EL (cell line): Measurements from ENCODE around the gene SORT1.
A peak's percentile ranks its signal among the peaks of the same experiment; 100 is the strongest.
"Not testable (repeated sequence)": the region's sequence is repeated elsewhere in the genome, so short reads cannot be mapped to it uniquely, and the experiment has no call there.

Experiments used
- DNase-seq: peaks from one replicate; pipeline ENCODE4 v3.0.0-alpha.2; 2016

The SORT1 gene

DNA sequence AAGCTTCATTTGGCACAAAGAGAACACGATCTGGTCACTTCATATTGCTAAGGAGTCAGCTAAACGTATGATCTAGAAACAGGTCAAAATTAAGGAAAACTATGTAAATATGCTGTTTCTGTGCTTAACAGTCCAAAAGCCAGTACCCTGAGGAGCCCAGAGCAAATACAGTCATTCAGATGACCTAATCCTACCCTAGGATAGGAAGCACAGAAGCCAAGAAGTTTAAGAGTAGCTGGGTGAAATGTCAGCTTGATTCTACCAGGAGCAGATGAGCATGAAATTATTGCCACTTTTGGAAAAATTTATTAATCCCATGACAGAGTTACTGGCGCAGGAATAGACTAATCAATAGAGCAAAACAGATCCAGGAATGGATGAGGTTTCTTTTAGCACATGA lies 18.3 kb downstream of the SORT1 start:
- peak; percentile 34 for DNase-seq

DNA sequence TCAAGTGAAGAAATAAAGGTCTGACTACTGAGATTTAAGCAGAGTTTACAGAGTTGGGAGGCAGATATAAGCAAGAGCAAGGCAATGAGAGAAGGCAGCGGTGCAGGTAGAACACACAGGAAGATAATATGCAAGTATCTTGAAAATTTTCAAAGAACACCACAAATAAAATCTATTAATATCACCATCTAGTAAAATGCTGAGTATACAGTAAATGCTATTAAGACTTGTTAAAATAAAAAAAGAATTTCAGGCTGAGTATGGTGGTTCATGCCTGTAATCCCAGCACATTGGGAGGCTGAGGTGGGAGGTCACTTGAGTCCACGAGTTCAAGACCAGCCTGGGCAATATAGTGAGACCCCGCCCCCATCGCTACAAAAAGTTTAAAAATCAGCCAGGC lies 20.0 kb downstream of the SORT1 start:
- DNase-seq, result no peak

DNA sequence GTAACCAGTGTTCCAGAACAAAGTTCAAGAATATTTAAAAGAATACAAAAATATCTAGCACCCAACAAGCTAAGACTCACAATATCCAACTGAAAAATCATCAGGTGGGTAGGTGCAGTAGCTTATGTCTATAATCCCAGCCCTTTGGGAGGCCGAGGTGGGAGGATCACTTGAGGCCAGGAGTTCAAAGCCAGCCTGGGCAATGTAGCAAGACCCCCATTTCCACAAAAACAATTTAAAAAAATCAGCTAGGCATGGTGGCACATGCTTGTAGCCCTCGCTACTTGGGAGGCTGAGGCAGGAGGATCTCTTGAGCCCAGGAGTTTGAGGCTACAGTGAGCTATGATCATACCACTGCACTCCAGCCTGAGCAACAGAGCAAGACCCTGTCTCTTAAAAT lies 24.0 kb downstream of the SORT1 start:
- not testable (repeated sequence) for DNase-seq

DNA sequence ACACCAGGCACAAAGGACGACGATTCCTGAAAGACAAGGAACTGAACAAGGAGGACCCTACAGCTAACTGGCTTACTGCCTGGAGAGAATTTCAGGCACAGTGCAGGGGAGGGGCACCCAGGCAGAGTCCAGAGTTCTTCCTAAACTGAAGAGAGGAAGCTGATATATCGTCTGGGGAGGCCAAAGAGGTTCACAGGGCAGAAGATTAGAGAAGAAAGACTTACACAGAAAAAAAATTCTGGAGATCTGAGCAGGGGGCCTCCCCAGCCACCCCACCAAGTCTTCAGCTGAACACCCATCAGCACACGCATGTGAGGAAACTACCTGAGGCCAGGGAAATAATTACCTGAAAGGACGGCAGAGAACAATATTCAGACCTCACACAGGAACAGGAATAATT lies 24.6 kb downstream of the SORT1 start:
- no peak for DNase-seq

DNA sequence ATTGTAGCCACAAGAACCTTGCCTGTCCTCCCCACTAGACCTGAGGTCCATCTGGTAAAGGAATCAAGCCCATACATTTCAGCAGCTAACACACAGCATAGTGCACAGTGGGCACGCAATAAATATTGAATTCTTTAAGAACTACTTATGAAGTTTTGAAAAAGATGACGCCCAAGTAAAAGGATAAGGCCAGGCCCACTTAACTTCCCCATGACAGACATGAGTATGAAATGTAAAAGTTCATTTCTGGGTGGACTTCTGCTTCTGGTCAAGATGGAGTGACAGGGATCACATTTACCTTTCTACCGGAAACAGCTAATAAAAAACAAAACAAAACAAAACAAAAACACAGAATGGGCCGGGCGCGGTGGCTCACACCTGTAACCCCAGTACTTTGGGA lies 25.4 kb downstream of the SORT1 start:
- DNase-seq, result no peak

DNA sequence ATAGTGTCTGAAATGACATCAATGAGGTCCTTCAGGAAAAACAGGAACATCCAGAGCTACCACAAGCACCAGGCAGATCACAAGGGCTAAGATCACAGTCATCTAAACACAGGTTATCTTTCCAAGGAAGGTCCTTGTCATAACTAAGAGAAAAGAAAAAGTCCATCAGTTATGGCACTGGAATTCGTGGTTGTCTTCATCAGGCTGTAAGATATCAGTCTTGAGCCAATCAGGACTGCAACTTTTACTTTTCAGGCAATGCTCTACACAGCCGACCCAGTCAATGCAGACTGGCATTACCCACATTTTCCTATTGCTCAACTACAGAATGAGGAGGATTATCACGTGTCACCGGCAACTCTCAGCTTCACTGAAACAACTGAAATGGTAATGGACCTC lies 26.4 kb downstream of the SORT1 start:
- DNase-seq, result peak; percentile 80

DNA sequence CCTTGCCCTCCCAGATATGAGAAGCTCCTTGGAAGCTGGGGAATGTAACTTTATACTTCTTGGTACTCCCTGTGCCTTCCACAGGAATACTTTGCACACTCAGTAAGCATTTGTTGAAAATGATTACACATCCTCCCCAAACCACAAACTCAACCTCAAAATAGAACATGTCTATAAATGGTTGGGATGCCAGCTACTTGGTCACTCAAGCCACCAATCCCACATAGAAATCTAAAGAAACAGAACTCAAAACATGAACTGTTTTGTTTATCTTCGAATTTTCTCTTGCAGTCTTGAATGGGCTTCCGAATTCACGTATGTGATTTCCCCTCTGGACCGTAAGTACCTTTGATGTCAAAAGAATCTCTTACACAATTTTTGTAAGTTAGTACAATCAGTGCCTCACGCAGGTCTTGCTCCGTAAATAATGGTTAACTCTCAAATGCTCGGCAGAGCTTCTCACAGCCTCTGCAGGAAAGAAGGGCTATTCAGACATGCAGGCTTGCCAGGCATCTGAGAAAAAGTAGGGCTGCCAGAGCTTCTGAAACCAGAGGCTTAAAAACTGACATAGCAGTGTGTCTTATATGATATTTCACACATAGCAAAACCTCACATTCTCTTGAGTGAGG lies 26.9 kb downstream of the SORT1 start:
- DNase-seq, result peak; percentile 94

DNA sequence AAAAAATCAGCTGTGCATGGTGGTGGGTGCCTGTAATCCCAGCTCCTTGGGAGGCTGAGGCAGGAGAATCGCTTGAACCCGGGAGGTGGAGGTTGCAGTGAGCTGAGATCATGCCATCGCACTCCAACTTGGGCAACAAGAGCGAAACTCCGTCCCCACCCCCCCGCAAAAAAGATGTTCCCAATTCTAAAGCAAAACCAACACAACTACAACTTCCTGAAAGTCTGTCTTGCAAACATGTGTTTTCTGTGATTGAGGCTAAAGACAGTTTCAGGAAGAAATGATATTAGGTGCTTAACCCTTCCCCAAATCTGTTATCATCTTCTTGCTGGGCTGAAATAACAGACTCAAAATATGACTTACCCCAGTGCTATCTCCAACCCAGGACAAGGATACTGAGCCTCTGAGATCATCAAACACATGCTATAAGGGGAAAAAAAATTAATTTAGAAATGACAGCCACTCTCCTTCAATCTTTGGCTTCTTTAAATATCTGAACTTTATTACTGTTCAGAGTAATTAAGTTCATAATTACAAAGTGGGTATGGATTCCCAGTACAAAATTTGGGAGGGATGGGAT lies 28.5 kb downstream of the SORT1 start:
- peak; percentile 72 for DNase-seq

DNA sequence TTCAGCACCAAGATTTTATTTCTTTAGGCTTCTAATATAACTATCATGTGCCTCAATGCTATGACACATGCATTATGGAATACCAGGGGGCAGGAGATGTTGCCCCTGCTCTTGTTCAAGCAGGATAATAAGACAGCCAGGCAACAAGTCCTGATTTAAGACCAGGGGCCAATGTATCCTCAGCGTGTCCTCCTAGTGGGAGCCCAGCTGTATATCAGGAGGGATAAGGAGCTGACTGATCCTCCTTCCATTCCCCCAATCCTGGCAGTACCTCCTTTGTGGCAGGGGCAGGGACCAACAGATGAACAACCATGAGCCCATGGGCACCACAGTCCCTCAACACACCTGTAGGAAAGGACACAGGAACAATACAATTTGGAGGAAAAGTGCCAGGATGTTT lies 29.3 kb downstream of the SORT1 start:
- no peak for DNase-seq

DNA sequence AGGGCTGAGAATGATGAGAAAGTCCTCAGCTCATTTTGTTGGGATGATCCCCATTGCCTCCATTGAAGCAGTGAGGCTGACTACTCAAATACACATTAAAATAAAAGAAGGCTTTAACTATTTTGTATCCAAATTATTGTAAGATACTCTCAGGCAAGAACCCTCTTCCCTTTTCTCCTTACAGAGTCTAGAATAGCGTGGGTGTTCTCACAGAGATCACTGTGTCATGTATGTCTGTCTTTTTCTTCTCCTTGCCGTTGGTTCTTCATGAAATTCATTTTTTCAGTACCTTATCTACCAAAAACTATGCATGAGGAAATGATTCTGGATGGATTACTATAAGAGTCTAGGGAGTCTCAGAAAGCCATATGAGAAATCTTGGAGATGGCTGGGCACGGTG lies 30.1 kb downstream of the SORT1 start:
- no peak for DNase-seq

DNA sequence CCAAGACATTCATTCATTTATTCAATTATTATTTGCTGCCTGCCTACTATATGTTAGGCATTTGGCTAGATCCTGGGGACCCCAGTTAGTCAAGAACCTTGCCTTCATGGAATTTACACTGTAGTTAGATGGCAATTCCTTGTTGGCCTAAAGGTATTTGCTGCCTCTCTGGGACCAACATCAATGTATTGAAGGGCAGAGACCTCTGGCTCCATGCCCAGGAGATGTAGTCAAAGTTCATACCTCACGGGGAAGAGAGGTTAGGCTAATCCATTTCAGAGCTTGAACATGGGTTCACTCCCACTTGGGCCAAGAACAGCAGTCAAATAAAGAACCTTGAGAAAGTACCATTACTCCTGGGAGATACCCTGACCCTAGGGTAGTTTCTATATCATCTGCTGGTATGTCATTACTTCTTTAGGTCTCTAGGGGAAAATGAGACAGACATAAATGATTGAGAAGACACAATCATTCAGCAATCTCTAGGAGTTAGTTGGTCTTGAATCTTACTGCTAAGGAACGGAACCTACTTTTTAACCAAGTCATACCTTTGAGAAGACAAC lies 32.0 kb downstream of the SORT1 start:
- peak; percentile 30 for DNase-seq

DNA sequence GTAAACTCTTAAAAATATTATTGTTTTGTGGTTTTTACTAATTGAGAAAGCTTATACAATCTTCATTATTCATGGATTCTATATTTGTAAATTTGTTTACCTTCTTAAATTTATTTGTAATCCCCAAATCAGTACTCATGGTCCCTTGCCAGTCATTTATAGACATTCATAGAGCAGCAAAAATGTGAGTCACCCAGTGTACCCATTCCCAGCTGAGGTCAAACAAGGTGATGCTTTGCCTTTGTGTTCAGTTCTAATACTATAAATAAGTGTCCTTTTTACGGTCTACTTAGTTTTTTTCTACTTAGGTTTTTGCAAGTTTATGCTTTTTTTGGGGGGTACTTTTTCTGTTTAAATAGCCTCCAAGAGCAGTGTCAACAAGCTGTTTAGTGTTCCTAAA lies 36.1 kb downstream of the SORT1 start:
- peak; percentile 49 for DNase-seq

DNA sequence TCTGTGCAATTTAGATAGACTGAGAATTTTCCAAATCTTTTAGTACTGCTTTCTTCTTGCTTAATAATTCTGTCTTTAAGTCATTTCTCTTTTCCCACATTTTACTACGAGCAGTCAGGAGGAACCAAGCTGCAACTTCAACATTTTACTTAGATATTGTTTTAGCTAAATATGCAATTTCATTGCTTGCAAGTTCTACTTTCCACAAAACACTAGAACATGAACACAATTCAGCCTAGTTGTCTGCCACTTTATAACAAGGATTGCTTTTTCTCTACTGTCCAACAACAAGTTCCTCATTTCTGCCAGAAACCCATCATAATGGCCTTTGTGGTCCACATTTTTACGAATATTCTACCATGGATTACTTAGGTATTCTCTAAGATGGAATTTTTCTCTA lies 36.6 kb downstream of the SORT1 start:
- no peak for DNase-seq

DNA sequence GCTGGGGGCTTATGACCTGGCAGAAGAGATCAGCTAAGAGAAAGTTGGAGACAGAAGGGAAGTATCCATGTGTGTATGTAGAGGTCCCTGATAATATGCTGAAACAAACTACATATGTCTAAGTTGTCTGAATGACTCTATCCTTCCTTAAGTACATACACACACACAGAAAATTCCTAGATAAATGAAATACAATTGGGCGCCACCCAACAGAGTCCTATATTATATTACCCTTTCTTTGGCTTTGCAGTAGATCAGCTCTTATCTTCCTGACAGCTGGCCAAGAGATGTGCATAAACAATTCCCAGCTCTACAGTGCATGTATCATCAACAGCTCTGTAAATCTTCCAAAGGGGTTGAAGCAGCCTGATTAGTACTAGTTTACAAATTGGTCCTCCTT lies 40.1 kb downstream of the SORT1 start:
- DNase-seq, result no peak

DNA sequence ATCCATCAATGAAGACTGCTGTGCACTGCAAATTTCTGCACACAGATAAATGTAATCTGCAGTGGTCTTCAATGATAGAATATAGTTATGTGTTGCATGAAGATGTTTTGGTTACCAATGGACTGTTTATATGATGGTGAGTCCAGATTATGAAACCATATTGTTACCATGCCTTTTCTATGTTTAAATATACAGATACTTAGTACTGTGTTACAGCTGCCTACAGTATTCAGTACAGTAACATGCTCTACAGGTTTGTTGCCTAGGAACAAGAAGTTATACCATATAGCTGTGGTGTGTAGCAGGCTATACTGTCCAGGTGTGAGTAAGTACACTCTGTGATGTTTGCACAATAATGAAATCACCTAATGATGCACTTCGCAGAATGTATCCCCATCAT lies 40.8 kb downstream of the SORT1 start:
- DNase-seq, result no peak

DNA sequence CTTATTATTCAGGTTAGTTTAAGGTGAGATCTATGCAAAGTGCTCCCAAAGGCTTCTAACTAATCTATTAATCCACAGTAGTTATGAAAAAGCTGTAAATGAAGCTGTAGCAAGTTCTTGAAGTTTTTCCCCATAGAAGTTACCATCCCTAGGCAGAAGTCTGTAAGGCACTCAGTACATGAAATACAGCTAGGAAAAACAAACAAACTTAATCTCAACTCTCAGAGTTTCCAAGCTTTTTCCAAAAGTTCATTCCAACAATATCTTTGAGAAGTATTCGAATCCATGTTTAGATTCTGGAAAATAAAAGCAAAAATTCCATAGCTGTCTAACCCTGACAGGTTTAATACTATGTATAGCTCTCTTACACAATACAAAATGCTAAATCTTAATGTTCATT lies 41.2 kb downstream of the SORT1 start:
- DNase-seq, result no peak

DNA sequence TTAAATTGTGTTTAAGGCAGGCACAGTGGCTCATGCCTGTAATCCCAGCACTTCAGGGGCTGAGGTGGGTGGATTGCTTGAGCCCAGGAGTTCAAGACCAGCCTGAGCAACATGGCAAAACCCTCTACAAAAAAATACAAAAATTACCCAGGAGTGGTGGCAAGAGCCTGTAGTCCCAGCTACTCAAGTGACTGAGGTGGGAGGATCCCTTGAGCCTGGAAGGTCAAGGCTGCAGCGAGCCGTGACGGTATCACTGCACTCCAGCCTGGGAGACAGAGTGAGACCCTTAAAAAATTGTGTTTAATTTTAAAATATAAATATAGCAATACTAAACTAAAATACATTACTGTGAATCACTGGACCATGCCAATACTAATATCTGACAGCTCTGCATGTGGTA lies 42.8 kb downstream of the SORT1 start:
- DNase-seq, result no peak

DNA sequence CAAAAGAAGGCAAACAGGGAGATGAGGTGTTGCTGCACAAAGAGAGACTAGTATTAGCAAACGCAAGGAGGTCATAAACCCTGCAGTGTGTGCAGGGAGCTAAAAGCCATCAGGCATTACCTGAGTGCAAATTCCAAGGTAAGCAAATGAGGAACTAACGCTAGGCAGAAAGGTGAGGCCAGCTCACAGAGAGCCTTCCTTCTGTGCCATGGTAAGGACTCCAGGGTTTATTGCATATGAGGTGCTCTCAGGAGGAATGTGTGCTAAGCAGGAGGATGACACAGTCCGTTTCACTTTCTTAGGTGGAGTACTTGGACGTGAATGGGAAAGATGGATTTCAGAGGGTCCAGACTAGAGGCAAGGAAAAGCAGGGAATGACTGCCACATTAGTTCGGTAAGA lies 46.3 kb downstream of the SORT1 start:
- DNase-seq, result no peak

DNA sequence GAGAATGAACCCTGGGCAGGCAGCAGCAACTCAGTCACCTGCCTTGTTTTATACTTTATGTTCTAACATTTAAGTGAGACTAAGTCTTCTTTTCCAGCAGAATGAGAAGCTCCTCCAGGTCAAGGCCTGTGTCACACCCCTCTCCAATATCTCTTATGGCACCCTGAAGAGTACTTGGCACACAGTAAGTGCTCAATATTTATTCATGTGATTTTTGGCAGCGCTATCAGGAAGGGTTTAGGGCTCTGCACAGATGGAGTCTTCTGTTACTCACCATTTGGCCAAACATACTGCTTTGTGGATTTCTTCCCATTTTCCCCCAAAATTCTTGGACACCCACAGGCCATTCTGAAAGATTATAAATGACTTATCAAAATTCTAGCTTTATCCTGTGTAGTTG lies 47.1 kb downstream of the SORT1 start:
- DNase-seq, result no peak

DNA sequence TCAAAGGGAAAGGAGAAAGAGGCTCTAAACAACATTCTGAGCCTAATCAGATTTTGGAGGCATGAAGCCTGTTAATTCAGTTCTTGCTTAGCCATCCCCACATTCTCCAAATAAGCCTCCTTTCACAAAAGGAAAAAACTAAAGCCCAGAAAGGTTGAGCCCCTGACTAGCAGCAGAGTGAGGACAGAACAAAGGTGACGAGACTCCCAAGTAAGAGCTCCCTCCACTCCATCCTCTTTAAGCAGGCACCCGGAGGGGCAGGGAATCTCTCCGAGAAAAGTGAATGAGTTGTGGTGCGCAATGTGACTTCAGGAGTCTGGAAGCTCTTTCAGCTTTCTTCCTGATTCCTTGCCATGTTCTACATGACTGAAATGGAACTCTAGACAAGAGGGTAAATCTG lies 47.5 kb downstream of the SORT1 start:
- DNase-seq, result no peak

DNA sequence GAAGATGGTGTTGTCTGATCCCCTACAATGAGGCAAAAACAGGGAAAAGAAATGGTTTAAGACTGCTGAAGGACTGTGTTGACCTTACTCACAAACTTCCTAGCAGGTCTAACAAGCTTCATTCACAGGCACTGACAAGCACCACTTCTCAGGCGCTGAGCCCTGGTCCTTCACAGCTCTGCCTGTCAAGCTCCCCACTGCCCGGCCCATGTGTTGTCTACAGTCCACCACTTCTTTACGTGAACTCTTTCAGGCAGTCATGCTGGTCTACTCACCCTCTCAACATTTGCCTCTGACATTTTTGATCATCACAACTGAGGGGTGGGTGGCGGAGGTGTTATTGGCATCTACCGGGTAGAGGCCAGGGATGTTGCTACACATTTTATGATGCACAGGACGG lies 50.2 kb downstream of the SORT1 start:
- no peak for DNase-seq

DNA sequence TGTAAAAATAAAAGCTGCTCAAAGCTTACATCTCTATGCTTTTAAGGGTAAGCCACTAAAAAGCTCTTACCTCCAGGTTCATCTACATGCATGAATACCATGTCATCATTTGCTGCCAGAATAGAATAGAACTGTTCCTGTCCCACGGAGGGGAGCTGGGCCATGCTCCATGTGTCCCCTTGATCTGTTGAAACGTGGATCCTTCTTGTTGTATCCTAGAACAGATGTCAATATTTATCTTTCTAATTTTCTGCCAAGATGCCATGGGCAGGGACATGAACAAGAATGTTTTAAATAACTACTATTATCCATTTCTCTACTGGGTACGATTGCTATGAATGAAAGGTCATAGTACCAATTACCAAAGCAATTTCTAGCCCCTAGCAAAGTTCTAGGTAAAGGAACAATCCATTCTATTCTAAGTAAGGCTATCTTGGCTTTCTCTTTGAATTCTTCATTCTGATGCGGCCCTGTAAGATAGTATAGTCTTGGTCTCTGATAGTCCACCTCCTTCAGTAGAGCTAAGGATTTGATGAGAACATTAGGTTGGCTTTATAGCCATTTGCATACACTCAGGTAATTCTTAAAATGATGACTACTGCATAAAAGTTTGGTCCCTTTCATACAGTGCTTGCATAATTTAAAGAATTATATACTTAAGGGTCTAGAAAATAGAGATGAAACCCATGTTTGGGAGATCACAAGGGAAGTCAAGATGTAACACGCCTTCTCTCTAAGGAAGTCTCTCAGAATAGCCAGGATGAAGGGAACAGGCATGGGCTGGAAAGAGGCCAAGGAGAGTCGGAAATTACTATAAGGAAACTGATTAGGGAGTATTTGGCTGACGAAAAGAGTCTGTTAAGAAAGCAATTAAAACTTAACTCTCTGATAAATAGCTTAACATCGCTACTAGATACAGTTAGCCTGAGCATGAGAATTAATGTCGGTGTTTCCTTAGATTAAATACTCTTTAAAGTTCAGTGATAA lies 55.5 kb downstream of the SORT1 start:
- no peak for DNase-seq

DNA sequence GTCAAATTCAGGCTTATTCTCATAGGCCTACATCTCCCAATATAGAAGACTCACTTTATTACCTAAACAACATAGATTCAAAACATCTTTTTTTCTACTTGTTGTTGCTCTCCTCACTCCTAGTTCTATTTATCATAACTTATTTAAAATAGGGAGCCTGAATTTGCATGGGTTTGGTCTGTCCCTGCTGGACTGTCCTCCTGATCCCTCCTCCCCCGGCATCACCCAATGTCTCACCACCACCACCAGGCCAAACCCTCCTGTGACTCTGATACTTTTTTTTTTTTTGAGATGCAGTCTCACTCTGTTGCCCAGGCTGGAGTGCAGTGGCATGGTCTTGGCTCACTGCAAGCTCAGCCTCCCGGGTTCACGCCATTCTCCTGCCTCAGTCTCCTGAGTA lies 59.1 kb downstream of the SORT1 start:
- no peak for DNase-seq

DNA sequence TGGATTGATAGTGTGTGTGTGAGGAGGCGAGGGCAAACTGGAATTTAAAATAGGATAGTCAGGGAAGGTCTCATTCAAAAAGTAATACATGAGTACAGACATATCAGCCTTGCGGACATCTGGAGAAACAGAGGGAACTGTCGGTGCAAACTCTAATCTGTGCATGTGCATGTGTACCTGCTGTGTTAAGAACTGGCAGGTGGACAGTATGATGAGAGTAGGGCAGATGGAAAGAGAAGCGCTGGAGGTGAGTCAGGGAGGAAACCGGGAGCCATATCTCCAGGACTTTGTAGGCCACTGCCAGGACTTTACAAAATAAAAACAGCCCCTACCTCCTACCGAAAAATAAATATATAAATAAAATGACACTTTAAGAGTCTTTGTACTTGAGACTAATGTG lies 59.6 kb downstream of the SORT1 start:
- DNase-seq, result no peak
